ENCODE measurements around the gene AMOT.
"Not testable (repeated sequence)": the region's sequence is repeated elsewhere in the genome, so short reads cannot be mapped to it uniquely, and the experiment has no call there.

AMOT gene

GRCh38 chrX:112840382-112841113 lies at the start of gene AMOT:
Gene AMOT, minus strand, starts transcription at chrX:112840831. Its CDS starts 17,705 bp downstream, at chrX:112823126.
- DNase-seq (ENCODE audit: low read depth), result no peak

GRCh38 chrX:112889400-112889799 lies 48.8 kb upstream of the AMOT start:
- DNase-seq (ENCODE audit: low read depth), result no peak

GRCh38 chrX:112888916-112889315 lies 48.3 kb upstream of the AMOT start:
- DNase-seq (ENCODE audit: low read depth), result no peak

- no peak for DNase-seq (ENCODE audit: low read depth)
Observed at GRCh38 chrX:112877771-112878173, 37.1 kb upstream of the AMOT start.

- no peak for DNase-seq (ENCODE audit: low read depth)
Observed at GRCh38 chrX:112874614-112875013, 34.0 kb upstream of the AMOT start.

- DNase-seq (ENCODE audit: low read depth), result no peak
Observed at GRCh38 chrX:112874175-112874574, 33.5 kb upstream of the AMOT start.

- no peak for DNase-seq (ENCODE audit: low read depth)
Observed at GRCh38 chrX:112868586-112868985, 28.0 kb upstream of the AMOT start.

GRCh38 chrX:112867570-112867969 lies 26.9 kb upstream of the AMOT start:
- DNase-seq (ENCODE audit: low read depth), result no peak

- DNase-seq (ENCODE audit: low read depth), result no peak
Observed at GRCh38 chrX:112866175-112866574, 25.5 kb upstream of the AMOT start.

- DNase-seq (ENCODE audit: low read depth), result no peak
Observed at GRCh38 chrX:112865464-112866025, 24.9 kb upstream of the AMOT start.

GRCh38 chrX:112863850-112864249 lies 23.2 kb upstream of the AMOT start:
- DNase-seq (ENCODE audit: low read depth), result no peak

- DNase-seq (ENCODE audit: low read depth), result no peak
Observed at GRCh38 chrX:112857478-112857878, 16.8 kb upstream of the AMOT start.

GRCh38 chrX:112854901-112855300 lies 14.3 kb upstream of the AMOT start:
- not testable (repeated sequence) for DNase-seq (ENCODE audit: low read depth)

- no peak for DNase-seq (ENCODE audit: low read depth)
Observed at GRCh38 chrX:112852851-112853250, 12.2 kb upstream of the AMOT start.

GRCh38 chrX:112851806-112852205 lies 11.2 kb upstream of the AMOT start:
- peak; percentile 5 for DNase-seq (ENCODE audit: low read depth)

- no peak for DNase-seq (ENCODE audit: low read depth)
Observed at GRCh38 chrX:112851161-112851779, 10.6 kb upstream of the AMOT start.

GRCh38 chrX:112849016-112849415 lies 8.4 kb upstream of the AMOT start:
- no peak for DNase-seq (ENCODE audit: low read depth)

GRCh38 chrX:112846782-112847181 lies 6.2 kb upstream of the AMOT start:
- DNase-seq (ENCODE audit: low read depth), result no peak

GRCh38 chrX:112846187-112846586 lies 5.6 kb upstream of the AMOT start:
- DNase-seq (ENCODE audit: low read depth), result no peak

- no peak for DNase-seq (ENCODE audit: low read depth)
Observed at GRCh38 chrX:112844250-112844649, 3.6 kb upstream of the AMOT start.

- DNase-seq (ENCODE audit: low read depth), result no peak
Observed at GRCh38 chrX:112841820-112842157, 1.2 kb upstream of the AMOT start.

GRCh38 chrX:112841114-112841819 lies 636 bp upstream of the AMOT start:
- DNase-seq (ENCODE audit: low read depth), result peak; percentile 53

- DNase-seq (ENCODE audit: low read depth), result no peak
Observed at GRCh38 chrX:112839856-112840255, 775 bp downstream of the AMOT start.

Data from amniotic epithelial cell (primary cell).